SK-N-SH (cell line): Measurements from ENCODE around the gene CLEC16A. TPM values are rescaled to one million over a fixed set of nuclear protein-coding genes. Genes with fewer than 3 reads are reported as not detected.

ENCODE experiments used
- CTCF ChIA-PET: fragments of 300-600, 350-600 bp; formaldehyde crosslinking; extraction: SDS; loops from one replicate; lab custom pipeline; 2021; lab: Yijun Ruan, JAX
- POLR2A ChIA-PET: fragments of 350-600 bp; sonication (Branson Sonifier 250); formaldehyde crosslinking; extraction: SDS; loops from one replicate; lab custom pipeline; 2020; ENCODE audit warnings: antibody characterized with exemption, inconsistent platforms; lab: Yijun Ruan, JAX
- DNase-seq: peaks from one replicate; pipeline ENCODE4 v3.0.0; 2012
- H2AFZ ChIP-seq: fragments of 200-600 bp; sonication (generic); 2 replicates; pipeline ENCODE4 v1.8.1; 2016; ENCODE audit warnings: antibody characterized with exemption, mild to moderate bottlenecking, low read depth
- H3F3A ChIP-seq: fragments of 200-600 bp; sonication (generic); replicated peaks from 2 replicates; pipeline ENCODE3; 2016; ENCODE audit warnings: antibody characterized with exemption, mild to moderate bottlenecking; ENCODE audit not compliant: insufficient read depth
- H3K27ac ChIP-seq, 2 experiments: fragments of 200-500 bp in 1 of 2; fragments of 200-600 bp in 1 of 2; sonication (Bioruptor generic) in 1 of 2; sonication (generic), shearing (Covaris generic) in 1 of 2; 2 replicates each; pipeline versions ENCODE4 v1.5.1 to v1.6.1; 2014 to 2016; ENCODE audit warnings: low read depth in 2 of 2, inconsistent platforms in 1 of 2, low read length in 1 of 2, mild to moderate bottlenecking in 1 of 2, mixed read lengths in 1 of 2
- H3K27me3 ChIP-seq: fragments of 200-600 bp; sonication (generic), shearing (Covaris generic); 2 replicates; pipeline ENCODE4 v1.6.1; 2016; ENCODE audit warnings: mixed run types; ENCODE audit not compliant: insufficient read depth
- H3K36me3 ChIP-seq, 2 experiments: fragments of 200-500 bp in 1 of 2; fragments of 200-600 bp in 1 of 2; sonication (Bioruptor generic) in 1 of 2; sonication (generic) in 1 of 2; replicated peaks in 1 of 2; 2 replicates each; pipeline versions ENCODE3 to v1.5.1; 2014 to 2016; ENCODE audit warnings: low read length in 1 of 2, mild to moderate bottlenecking in 1 of 2; ENCODE audit not compliant: insufficient read depth in 2 of 2, control insufficient read depth in 1 of 2
- H3K4me1 ChIP-seq, 2 experiments: fragments of 200-500 bp in 1 of 2; fragments of 200-600 bp in 1 of 2; sonication (Bioruptor generic) in 1 of 2; sonication (generic), shearing (Covaris generic) in 1 of 2; 2 replicates each; pipeline versions ENCODE4 v1.5.1 to v1.6.1; 2014 to 2016; ENCODE audit warnings: low read depth in 1 of 2, low read length in 1 of 2, mixed run types in 1 of 2; ENCODE audit not compliant: insufficient read depth in 2 of 2, control insufficient read depth in 1 of 2
- H3K4me2 ChIP-seq: fragments of 200-600 bp; sonication (generic), shearing (Covaris generic); 2 replicates; pipeline ENCODE4 v1.6.1; 2017; ENCODE audit warnings: mixed run types
- H3K4me3 ChIP-seq, 2 experiments: fragments of 200-500 bp in 1 of 2; fragments of 200-600 bp in 1 of 2; sonication (Bioruptor generic) in 1 of 2; sonication (generic), shearing (Covaris generic) in 1 of 2; 2 replicates each; pipeline versions ENCODE4 v1.5.1 to v1.8.1; 2014 to 2016; ENCODE audit warnings: low read depth in 2 of 2, inconsistent platforms in 1 of 2, low read length in 1 of 2, mild to moderate bottlenecking in 1 of 2, mixed read lengths in 1 of 2, moderate library complexity in 1 of 2
- H3K79me2 ChIP-seq: fragments of 200-600 bp; sonication (generic); 2 replicates; pipeline ENCODE4 v1.8.1; 2017; ENCODE audit warnings: mild to moderate bottlenecking; ENCODE audit not compliant: insufficient read depth
- H3K9ac ChIP-seq: fragments of 200-600 bp; sonication (generic); 2 replicates; pipeline ENCODE4 v1.6.1; 2017; ENCODE audit warnings: mixed run types
- H3K9me2 ChIP-seq: fragments of 200-600 bp; sonication (generic); 2 replicates; pipeline ENCODE4 v1.6.1; 2017; ENCODE audit warnings: mixed run types
- H3K9me3 ChIP-seq: fragments of 200-600 bp; sonication (generic); 2 replicates; pipeline ENCODE4 v1.6.1; 2017; ENCODE audit warnings: mixed run types, mild to moderate bottlenecking, moderate library complexity
- H4K20me1 ChIP-seq: fragments of 200-600 bp; sonication (generic); 2 replicates; pipeline ENCODE4 v1.6.1; 2017; ENCODE audit warnings: mild to moderate bottlenecking, mixed run types; ENCODE audit not compliant: insufficient read depth
- CHD2 ChIP-seq: fragments of 150-350 bp; IDR thresholded peaks from 2 replicates; pipeline ENCODE4 v1.6.1; 2018; ENCODE audit warnings: low read length; ENCODE audit not compliant: partially characterized antibody
- ELF1 ChIP-seq: IDR thresholded peaks from 2 replicates; pipeline ENCODE4 v1.4.0; 2012
- EP300 ChIP-seq, 2 experiments: IDR thresholded peaks; 2 replicates each; pipeline versions ENCODE4 v1.4.0 to v1.6.1; 2012; ENCODE audit warnings: borderline replicate concordance in 1 of 2, low read depth in 1 of 2, low read length in 1 of 2
- FOSL2 ChIP-seq: IDR thresholded peaks from 2 replicates; pipeline ENCODE4 v1.4.0; 2012; ENCODE audit warnings: low read depth, mild to moderate bottlenecking, moderate library complexity, borderline replicate concordance
- FOXJ3 ChIP-seq: sonication (generic); formaldehyde crosslinking; IDR thresholded peaks from 2 replicates; pipeline ENCODE4 v1.5.1; 2020; ENCODE audit warnings: mild to moderate bottlenecking, missing genetic modification reagents
- FOXM1 ChIP-seq: IDR thresholded peaks from 2 replicates; pipeline ENCODE4 v1.4.0; 2012; ENCODE audit warnings: low read depth, mild to moderate bottlenecking
- GATA2 ChIP-seq: sonication (generic); formaldehyde crosslinking; IDR thresholded peaks from 2 replicates; pipeline ENCODE4 v1.5.0; 2020; ENCODE audit warnings: mild to moderate bottlenecking, missing genetic modification reagents
- JUND ChIP-seq: IDR thresholded peaks from 2 replicates; pipeline ENCODE4 v1.4.0; 2012
- MXI1 ChIP-seq: IDR thresholded peaks from 2 replicates; pipeline ENCODE4 v1.6.1; 2012; ENCODE audit warnings: mild to moderate bottlenecking, low read depth, low read length, improper control_type of control experiment
- NFIC ChIP-seq: IDR thresholded peaks from 2 replicates; pipeline ENCODE4 v1.4.0; 2012; ENCODE audit warnings: borderline replicate concordance
- POLR2AphosphoS5 ChIP-seq: IDR thresholded peaks from 2 replicates; pipeline ENCODE4 v1.6.1; 2012; ENCODE audit warnings: low read depth, low read length
- RCOR1 ChIP-seq: fragments of 150-350 bp; IDR thresholded peaks from 2 replicates; pipeline ENCODE4 v1.6.1; 2017; ENCODE audit warnings: antibody characterized with exemption, low read length
- SIN3A ChIP-seq: IDR thresholded peaks from 2 replicates; pipeline ENCODE4 v1.6.1; 2012; ENCODE audit warnings: low read depth, mild to moderate bottlenecking, low read length, moderate library complexity, borderline replicate concordance
- TAF1 ChIP-seq: IDR thresholded peaks from 2 replicates; pipeline ENCODE4 v1.6.1; 2012; ENCODE audit warnings: low read depth, mild to moderate bottlenecking, low read length, moderate library complexity, borderline replicate concordance
- TCF12 ChIP-seq: IDR thresholded peaks from 2 replicates; pipeline ENCODE4 v1.4.0; 2012
- TEAD4 ChIP-seq: IDR thresholded peaks from 2 replicates; pipeline ENCODE4 v1.4.0; 2012; ENCODE audit warnings: mild to moderate bottlenecking, borderline replicate concordance; ENCODE audit not compliant: insufficient read depth
- YY1 ChIP-seq: IDR thresholded peaks from 2 replicates; pipeline ENCODE4 v1.4.0; 2012; ENCODE audit warnings: low read depth, mild to moderate bottlenecking
- WGBS: methylation state at CpG from one replicate; pipeline ENCODE4 v1.1.6; 2017; ENCODE audit warnings: low lambda C conversion rate; 5-methylcytosine and 5-hydroxymethylcytosine counted together
- polyA plus RNA-seq, 3 experiments: library from polyadenylated mRNA; depleted of rRNA; stranded (reverse); fragments of >200 nt; gene quantifications; 2 replicates each; pipeline ENCODE4 v1.2.3, GENCODE V29; 2012
- TF ChIP-seq, protein P1 (sequence below): IDR thresholded peaks from 2 replicates; pipeline ENCODE4 v1.4.0; 2012; ENCODE audit warnings: low read depth, borderline replicate concordance
- TF ChIP-seq, protein P2 (sequence below): fragments of 150-350 bp; IDR thresholded peaks from 2 replicates; pipeline ENCODE4 v1.6.1; 2017; ENCODE audit warnings: antibody characterized with exemption, low read length, low read depth, borderline replicate concordance
- TF ChIP-seq, protein P3 (sequence below): IDR thresholded peaks from 2 replicates; pipeline ENCODE4 v1.4.0; 2012; ENCODE audit warnings: low read depth
- TF ChIP-seq, protein P4 (sequence below): IDR thresholded peaks from 2 replicates; pipeline ENCODE4; 2012

The CLEC16A gene
- polyA plus RNA-seq, 1 of the 3 experiments (the other 2 are of a cell fraction), result 13.7 TPM

DNA sequence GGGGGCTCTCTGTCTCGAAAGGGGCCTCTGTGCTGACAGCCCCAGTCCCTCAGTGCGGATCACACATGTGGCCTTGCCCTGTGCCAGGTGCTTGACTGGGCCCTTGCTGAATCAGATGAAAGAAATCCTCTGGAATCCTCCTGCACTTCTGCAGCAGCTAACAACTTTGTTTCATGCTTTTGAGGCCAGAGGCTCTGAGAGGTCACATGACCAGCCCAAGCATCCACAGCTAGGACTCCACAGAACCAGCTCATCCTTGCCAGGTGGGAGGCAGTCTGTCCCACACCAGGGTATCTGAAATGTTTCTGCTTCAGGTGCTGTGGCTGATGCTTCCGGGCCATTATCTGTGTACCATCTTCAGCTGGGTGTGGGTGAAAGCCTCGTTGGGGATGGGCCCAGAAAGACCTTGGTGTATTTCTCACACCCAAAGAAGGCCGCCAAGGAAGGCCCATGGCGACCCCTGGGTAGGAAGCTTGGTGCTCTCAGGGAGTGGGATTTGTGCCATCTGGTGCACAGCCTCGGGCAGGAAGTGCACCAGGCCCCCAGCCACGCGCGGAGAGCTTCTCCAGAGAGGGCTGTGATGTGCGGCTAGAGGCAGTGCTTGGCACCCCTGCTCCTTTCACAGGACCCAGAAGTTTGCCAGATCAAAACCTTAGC is 143.8 kb downstream of the CLEC16A start:
- Histone ChIP-seq H3K36me3 (no peaks in the 10 kb centered on the region), H2AFZ (no peak overlapping the region), H3K9ac (no peak overlapping the region), H3K4me1 (peaks cover 17 to 46% of the 10 kb centered on the region in 2 experiments), H3K9me2 (no peaks in the 10 kb centered on the region), H3K27me3 (no peaks in the 10 kb centered on the region), H3F3A (no peaks in the 10 kb centered on the region), H3K79me2 (no peaks in the 10 kb centered on the region), H3K27ac (no peak overlapping the region), H4K20me1 (no peaks in the 10 kb centered on the region), H3K4me3 (no peak overlapping the region), H3K9me3 (no peaks in the 10 kb centered on the region), H3K4me2 (no peak overlapping the region)
- DNase-seq, result no peak
- ChIA-PET CTCF (interaction anchor here (1.0 to 2.3 kb wide), 3 partner anchors 14 to 168 kb away, joined by 4 to 5 read pairs (median 4); partner anchors contain the start of gene SOCS1), POLR2A (no interaction called here)
- WGBS, result 100% methylated on average over 5 of the region's 11 CpGs
- TF ChIP-seq FOSL2 (no peak), FOXJ3 (CRISPR knock-in tag) (no peak), POLR2AphosphoS5 (no peak), SIN3A (no peak), MXI1 (no peak), YY1 (no peak), FOXM1 (no peak), EP300 (IDR thresholded peaks at IDR 0.05; ENCODE audit: borderline replicate concordance in 1 of 2, low read depth in 1 of 2, low read length in 1 of 2) (no peak), TAF1 (no peak), TCF12 (no peak), CHD2 (no peak), JUND (no peak)
- TF ChIP-seq, protein P1, sequence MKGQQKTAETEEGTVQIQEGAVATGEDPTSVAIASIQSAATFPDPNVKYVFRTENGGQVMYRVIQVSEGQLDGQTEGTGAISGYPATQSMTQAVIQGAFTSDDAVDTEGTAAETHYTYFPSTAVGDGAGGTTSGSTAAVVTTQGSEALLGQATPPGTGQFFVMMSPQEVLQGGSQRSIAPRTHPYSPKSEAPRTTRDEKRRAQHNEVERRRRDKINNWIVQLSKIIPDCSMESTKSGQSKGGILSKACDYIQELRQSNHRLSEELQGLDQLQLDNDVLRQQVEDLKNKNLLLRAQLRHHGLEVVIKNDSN, result no peak
- TF ChIP-seq, protein P2, sequence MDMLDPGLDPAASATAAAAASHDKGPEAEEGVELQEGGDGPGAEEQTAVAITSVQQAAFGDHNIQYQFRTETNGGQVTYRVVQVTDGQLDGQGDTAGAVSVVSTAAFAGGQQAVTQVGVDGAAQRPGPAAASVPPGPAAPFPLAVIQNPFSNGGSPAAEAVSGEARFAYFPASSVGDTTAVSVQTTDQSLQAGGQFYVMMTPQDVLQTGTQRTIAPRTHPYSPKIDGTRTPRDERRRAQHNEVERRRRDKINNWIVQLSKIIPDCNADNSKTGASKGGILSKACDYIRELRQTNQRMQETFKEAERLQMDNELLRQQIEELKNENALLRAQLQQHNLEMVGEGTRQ, result no peak
- TF ChIP-seq, protein P3, sequence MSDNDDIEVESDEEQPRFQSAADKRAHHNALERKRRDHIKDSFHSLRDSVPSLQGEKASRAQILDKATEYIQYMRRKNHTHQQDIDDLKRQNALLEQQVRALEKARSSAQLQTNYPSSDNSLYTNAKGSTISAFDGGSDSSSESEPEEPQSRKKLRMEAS, result no peak

DNA sequence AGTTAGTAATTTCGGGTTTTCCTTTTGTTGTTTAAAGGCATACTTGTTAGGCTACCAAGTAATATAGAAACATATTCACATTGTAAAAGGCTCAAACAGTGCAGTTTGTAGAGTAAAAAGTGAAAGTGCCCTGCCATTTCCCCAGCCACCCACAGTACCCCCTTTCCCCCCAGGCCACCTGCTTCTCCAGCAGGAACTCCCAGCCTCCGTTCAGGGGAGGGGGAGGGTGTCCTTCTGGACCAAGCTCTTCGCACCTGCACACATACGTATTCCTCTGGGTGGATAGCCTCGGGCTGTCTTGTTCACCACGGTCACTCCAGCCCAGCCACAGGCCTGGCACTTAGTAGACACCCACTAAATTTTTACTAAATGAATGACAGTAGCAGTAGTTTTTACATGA is 144.5 kb downstream of the CLEC16A start:
- POLR2A ChIA-PET, result no interaction called here
- TF ChIP-seq SIN3A (no peak), EP300 (IDR thresholded peaks at IDR 0.05; ENCODE audit: borderline replicate concordance in 1 of 2, low read depth in 1 of 2, low read length in 1 of 2) (no peak), NFIC (no peak), JUND (no peak), GATA2 (CRISPR knock-in tag) (no peak), TCF12 (no peak), RCOR1 (no peak), TEAD4 (no peak), ELF1 (no peak)
- TF ChIP-seq, protein P4, sequence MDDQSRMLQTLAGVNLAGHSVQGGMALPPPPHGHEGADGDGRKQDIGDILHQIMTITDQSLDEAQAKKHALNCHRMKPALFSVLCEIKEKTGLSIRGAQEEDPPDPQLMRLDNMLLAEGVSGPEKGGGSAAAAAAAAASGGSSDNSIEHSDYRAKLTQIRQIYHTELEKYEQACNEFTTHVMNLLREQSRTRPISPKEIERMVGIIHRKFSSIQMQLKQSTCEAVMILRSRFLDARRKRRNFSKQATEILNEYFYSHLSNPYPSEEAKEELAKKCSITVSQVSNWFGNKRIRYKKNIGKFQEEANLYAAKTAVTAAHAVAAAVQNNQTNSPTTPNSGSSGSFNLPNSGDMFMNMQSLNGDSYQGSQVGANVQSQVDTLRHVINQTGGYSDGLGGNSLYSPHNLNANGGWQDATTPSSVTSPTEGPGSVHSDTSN, result no peak
- H3K4me2 ChIP-seq, result no peak overlapping the region

More for the DNA sequence above, 144.5 kb downstream of the CLEC16A start:
- H3K9ac ChIP-seq, result no peak overlapping the region
- H3K27me3 ChIP-seq, result no peaks in the 10 kb centered on the region
- H3K27ac ChIP-seq, result no peak overlapping the region
- DNase-seq, result no peak
- no peaks in the 10 kb centered on the region for H4K20me1 ChIP-seq
- CTCF ChIA-PET, result interaction anchor here (1.0 to 2.3 kb wide), 3 partner anchors 14 to 167 kb away, joined by 4 to 5 read pairs (median 4); partner anchors contain the start of gene SOCS1
- no peaks in the 10 kb centered on the region for H3K36me3 ChIP-seq
- H3F3A ChIP-seq, result no peaks in the 10 kb centered on the region
- no peaks in the 10 kb centered on the region for H3K9me2 ChIP-seq
- peaks cover 13 to 42% of the 10 kb centered on the region in 2 experiments for H3K4me1 ChIP-seq
- 89% methylated on average over 6 of the region's 6 CpGs for WGBS
- H3K9me3 ChIP-seq, result no peaks in the 10 kb centered on the region
- no peak overlapping the region for H2AFZ ChIP-seq
- no peak overlapping the region for H3K4me3 ChIP-seq
- H3K79me2 ChIP-seq, result no peaks in the 10 kb centered on the region
